Karpas-422 (cell line): ENCODE data around the gene CEMIP. TPM values are rescaled to one million over a fixed set of nuclear protein-coding genes. Genes with fewer than 3 reads are reported as not detected.
"Not testable (repeated sequence)": the region's sequence is repeated elsewhere in the genome, so short reads cannot be mapped to it uniquely, and the experiment has no call there.

ENCODE experiments used
- DNase-seq: peaks from one replicate; pipeline ENCODE4 v3.0.0-alpha.2; 2015
- H2AFZ ChIP-seq: fragments of 200-600 bp; sonication (generic); 2 replicates; pipeline ENCODE4 v1.6.1; 2014; ENCODE audit warnings: antibody characterized with exemption, low read length, mixed read lengths
- H3K27ac ChIP-seq: fragments of 200-600 bp; sonication (generic); 2 replicates; pipeline ENCODE4 v1.5.1; 2014; ENCODE audit warnings: mild to moderate bottlenecking, low read length, moderate library complexity
- H3K27me3 ChIP-seq: fragments of 200-600 bp; sonication (generic); 2 replicates; pipeline ENCODE4 v1.6.1; 2014; ENCODE audit warnings: low read length, mixed read lengths
- H3K36me3 ChIP-seq: fragments of 200-600 bp; sonication (generic); 2 replicates; pipeline ENCODE4 v1.6.1; 2014; ENCODE audit warnings: low read length, mixed read lengths; ENCODE audit not compliant: insufficient read depth
- H3K4me1 ChIP-seq: fragments of 200-600 bp; sonication (generic); 2 replicates; pipeline ENCODE4 v1.6.1; 2014; ENCODE audit warnings: mild to moderate bottlenecking, low read length, mixed read lengths
- H3K4me2 ChIP-seq: fragments of 200-600 bp; sonication (generic); 2 replicates; pipeline ENCODE4 v1.6.1; 2014; ENCODE audit warnings: low read length, low read depth, mild to moderate bottlenecking; ENCODE audit not compliant: poor library complexity, severe bottlenecking
- H3K4me3 ChIP-seq: fragments of 200-600 bp; sonication (generic); 2 replicates; pipeline ENCODE4 v1.5.1; 2014; ENCODE audit warnings: mild to moderate bottlenecking, antibody characterized with exemption, low read length, mixed read lengths
- H3K79me2 ChIP-seq: fragments of 200-600 bp; sonication (generic); 2 replicates; pipeline ENCODE4 v1.6.1; 2014; ENCODE audit warnings: mild to moderate bottlenecking, low read length, mixed read lengths
- H3K9ac ChIP-seq: fragments of 200-600 bp; sonication (generic); 2 replicates; pipeline ENCODE4 v1.6.0; 2014; ENCODE audit warnings: low read length
- H3K9me2 ChIP-seq: fragments of 200-600 bp; sonication (generic), shearing (Covaris generic); replicated peaks from 2 replicates; pipeline ENCODE4 v1.6.0; 2014; ENCODE audit warnings: mild to moderate bottlenecking, low read length, moderate library complexity; ENCODE audit not compliant: insufficient read depth
- H3K9me3 ChIP-seq: fragments of 300-700, 200-600 bp; sonication (generic); 2 replicates; pipeline ENCODE4 v1.6.1; 2014; ENCODE audit warnings: low read length, mixed read lengths
- H4K20me1 ChIP-seq: fragments of 200-600 bp; sonication (generic); 2 replicates; pipeline ENCODE4 v1.6.1; 2014; ENCODE audit warnings: mild to moderate bottlenecking, antibody characterized with exemption, low read length, low read depth; ENCODE audit not compliant: insufficient read depth
- total RNA-seq: library from RNA; depleted of rRNA; stranded (reverse); fragments of >200 nt; shearing (Covaris generic); gene quantifications from 2 replicates; pipeline ENCODE4 v1.2.3, GENCODE V29; 2014; ENCODE audit warnings: low replicate concordance

The CEMIP gene
- total RNA-seq, 1 experiment from 2014 or later: not detected

DNA sequence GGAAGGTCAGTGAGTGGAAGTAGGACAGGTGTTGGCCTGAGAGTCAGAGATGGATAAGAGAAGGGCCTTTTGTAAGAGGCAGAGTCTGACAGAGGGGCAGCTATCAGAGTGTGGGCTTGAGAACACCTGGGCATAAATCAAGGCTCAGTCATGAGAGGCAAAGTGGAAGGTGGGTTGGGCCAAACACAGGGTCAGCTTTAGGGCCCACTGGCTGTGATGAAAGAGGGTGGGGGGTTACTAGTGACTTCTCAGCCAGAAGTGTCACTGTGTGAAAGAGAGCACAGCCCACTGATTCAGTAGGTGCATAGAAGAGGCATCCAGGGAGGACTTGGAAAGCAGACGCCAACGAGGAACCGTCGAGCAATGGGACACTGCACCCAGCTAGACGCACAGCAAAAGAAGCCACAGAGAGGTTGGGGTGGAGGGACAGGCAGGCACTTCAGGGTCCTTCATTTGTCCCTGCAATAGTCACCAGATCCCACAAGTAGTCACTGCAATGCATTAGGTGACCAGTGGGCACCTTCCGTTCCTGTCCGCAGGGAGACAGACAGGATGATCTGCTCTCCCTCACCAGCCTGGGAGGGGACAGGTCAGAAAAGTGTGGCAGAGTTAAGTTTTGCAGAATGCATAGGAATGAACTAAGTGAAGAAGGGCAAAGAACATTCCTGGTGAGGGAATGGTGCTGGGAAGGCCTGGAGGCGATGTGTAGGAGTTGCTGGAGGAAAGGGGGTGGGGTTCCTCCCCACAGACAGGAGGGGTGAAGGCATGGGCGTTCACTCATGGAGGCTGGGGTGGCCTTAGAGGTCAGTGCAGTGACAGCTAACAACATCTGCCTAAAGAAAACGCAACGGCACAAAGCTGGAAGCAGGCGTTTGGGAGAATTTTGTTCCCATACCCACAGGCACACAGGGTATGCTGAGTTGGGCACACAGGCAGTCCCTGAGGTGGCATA lies 174.1 kb downstream of the CEMIP start:
- DNase-seq: peak; percentile 5
- H2AFZ ChIP-seq: no peak overlapping the region
- H3K27ac ChIP-seq: no peak overlapping the region
- no peaks in the 10 kb centered on the region for H3K9me2 ChIP-seq
- no peaks in the 10 kb centered on the region for H3K4me1 ChIP-seq
- H3K36me3 ChIP-seq: peaks cover 3% of the 10 kb centered on the region; the same call in 1 of the 2 replicates
- H3K9me3 ChIP-seq: no peaks in the 10 kb centered on the region
- H3K9ac ChIP-seq: no peak overlapping the region
- no peaks in the 10 kb centered on the region for H4K20me1 ChIP-seq
- H3K4me2 ChIP-seq: no peak overlapping the region
- no peaks in the 10 kb centered on the region for H3K27me3 ChIP-seq
- no peak overlapping the region for H3K4me3 ChIP-seq
- no peaks in the 10 kb centered on the region for H3K79me2 ChIP-seq

DNA sequence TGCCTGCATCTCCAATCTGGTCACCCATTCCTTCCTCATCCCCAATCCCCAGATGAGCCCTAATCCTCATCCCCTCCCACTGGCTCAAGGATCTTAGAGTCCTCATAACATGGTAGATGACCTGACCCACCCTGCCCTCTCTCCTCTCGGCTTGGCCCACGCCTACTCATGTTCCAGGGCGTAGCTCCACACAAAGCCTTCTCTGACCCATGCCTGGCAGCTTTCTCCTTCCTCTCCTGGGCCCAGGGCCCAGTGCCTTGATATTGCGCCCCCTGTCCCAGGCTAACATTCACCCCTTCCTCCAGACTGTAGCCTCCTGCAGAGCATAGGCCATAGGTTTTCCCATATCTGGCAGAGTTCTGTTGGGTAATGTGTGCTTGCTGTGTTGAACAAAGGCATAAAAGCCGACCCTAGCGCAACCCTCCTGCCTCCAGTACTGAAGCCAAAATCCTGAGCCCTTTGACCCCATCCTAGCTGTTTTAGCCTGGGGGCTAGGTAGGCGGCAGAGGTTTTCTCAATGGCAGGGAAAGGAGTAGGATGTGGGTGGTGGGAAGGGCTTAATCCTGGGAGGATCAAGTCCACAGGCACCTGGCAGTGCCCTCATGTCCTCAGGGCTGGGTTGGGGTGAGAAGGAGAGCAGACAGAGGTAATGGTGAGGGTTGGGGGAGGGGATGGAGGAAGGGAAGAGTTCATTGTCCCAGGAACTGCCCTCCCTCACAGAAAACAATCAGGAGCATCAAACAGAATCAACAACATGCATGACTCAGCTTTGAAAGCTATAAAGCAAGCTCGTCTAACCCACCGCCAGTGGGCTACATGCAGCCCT lies 175.0 kb downstream of the CEMIP start:
- no peaks in the 10 kb centered on the region for H3K9me2 ChIP-seq
- H3K36me3 ChIP-seq: peaks cover 3% of the 10 kb centered on the region; the same call in 1 of the 2 replicates
- no peak overlapping the region for H2AFZ ChIP-seq
- DNase-seq: peak; percentile 11
- H3K9me3 ChIP-seq: no peaks in the 10 kb centered on the region
- no peaks in the 10 kb centered on the region for H4K20me1 ChIP-seq
- no peak overlapping the region for H3K4me2 ChIP-seq
- no peaks in the 10 kb centered on the region for H3K79me2 ChIP-seq
- no peaks in the 10 kb centered on the region for H3K4me1 ChIP-seq
- H3K4me3 ChIP-seq: no peak overlapping the region
- H3K9ac ChIP-seq: no peak overlapping the region
- H3K27me3 ChIP-seq: no peaks in the 10 kb centered on the region
- H3K27ac ChIP-seq: no peak overlapping the region

GRCh38 chr15:80955571-80956452 lies 176.6 kb downstream of the CEMIP start:
- H3K79me2 ChIP-seq, H3K27me3 ChIP-seq, H3K4me2 ChIP-seq, H4K20me1 ChIP-seq, H3K27ac ChIP-seq, H3K36me3 ChIP-seq, H3K9ac ChIP-seq, H3K9me2 ChIP-seq, H3K9me3 ChIP-seq, H2AFZ ChIP-seq, H3K4me3 ChIP-seq, H3K4me1 ChIP-seq: not testable (repeated sequence)
- DNase-seq: peak; percentile 29

GRCh38 chr15:80957556-80957955 lies 178.4 kb downstream of the CEMIP start:
- Histone ChIP-seq H3K9me3 (no peaks in the 10 kb centered on the region), H3K4me2 (no peak overlapping the region), H3K9ac (no peak overlapping the region), H3K4me3 (no peak overlapping the region), H3K4me1 (no peaks in the 10 kb centered on the region), H2AFZ (no peak overlapping the region), H3K9me2 (no peaks in the 10 kb centered on the region), H3K79me2 (no peaks in the 10 kb centered on the region), H3K27me3 (no peaks in the 10 kb centered on the region), H4K20me1 (no peaks in the 10 kb centered on the region), H3K36me3 (no peaks in the 10 kb centered on the region; the same call in 1 of the 2 replicates), H3K27ac (no peak overlapping the region)
- no peak for DNase-seq

- Histone ChIP-seq H3K27ac (no peak overlapping the region), H3K4me3 (no peak overlapping the region), H3K9me2 (no peaks in the 10 kb centered on the region), H3K27me3 (no peaks in the 10 kb centered on the region), H3K9ac (no peak overlapping the region), H3K9me3 (no peaks in the 10 kb centered on the region), H2AFZ (no peak overlapping the region), H3K36me3 (no peaks in the 10 kb centered on the region; the same call in 1 of the 2 replicates), H4K20me1 (no peaks in the 10 kb centered on the region), H3K4me1 (no peaks in the 10 kb centered on the region), H3K79me2 (no peaks in the 10 kb centered on the region), H3K4me2 (no peak overlapping the region)
- DNase-seq: no peak
Observed at GRCh38 chr15:80957976-80958375, 178.8 kb downstream of the CEMIP start.

GRCh38 chr15:80958818-80959495 lies 179.8 kb downstream of the CEMIP start:
- no peaks in the 10 kb centered on the region; the same call in 1 of the 2 replicates for H3K36me3 ChIP-seq
- H3K27ac ChIP-seq: no peak overlapping the region
- no peak overlapping the region for H3K9ac ChIP-seq
- H2AFZ ChIP-seq: no peak overlapping the region
- no peak overlapping the region for H3K4me3 ChIP-seq
- H3K27me3 ChIP-seq: no peaks in the 10 kb centered on the region
- H4K20me1 ChIP-seq: no peaks in the 10 kb centered on the region
- H3K4me2 ChIP-seq: no peak overlapping the region
- H3K9me3 ChIP-seq: no peaks in the 10 kb centered on the region
- no peaks in the 10 kb centered on the region for H3K9me2 ChIP-seq
- H3K4me1 ChIP-seq: no peaks in the 10 kb centered on the region
- no peaks in the 10 kb centered on the region for H3K79me2 ChIP-seq
- peak; percentile 23 for DNase-seq

DNA sequence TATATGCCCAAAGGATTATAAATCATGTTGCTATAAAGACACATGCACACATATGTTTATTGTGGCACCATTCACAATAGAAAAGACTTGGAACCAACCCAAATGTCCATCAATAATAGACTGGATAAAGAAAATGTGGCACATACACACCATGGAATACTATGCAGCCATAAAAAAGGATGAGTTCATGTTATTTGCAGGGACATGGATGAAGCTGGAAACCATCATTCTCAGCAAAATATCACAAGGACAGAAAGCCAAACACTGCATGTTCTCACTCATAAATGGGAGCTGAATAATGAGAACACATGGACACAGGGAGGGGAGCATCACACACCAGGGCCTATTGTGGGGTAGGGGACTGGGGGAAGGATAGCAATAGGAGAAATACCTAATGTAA lies 186.3 kb downstream of the CEMIP start:
- H3K79me2 ChIP-seq, H2AFZ ChIP-seq, H3K9me2 ChIP-seq, DNase-seq, H3K36me3 ChIP-seq, H4K20me1 ChIP-seq, H3K27me3 ChIP-seq, H3K27ac ChIP-seq, H3K4me2 ChIP-seq, H3K4me3 ChIP-seq, H3K4me1 ChIP-seq, H3K9me3 ChIP-seq, H3K9ac ChIP-seq: not testable (repeated sequence)
